HG03025 (cell line): Measurements from ENCODE around the gene GRB10.

ENCODE experiments used
- ATAC-seq: cut with Tn5 transposase; IDR thresholded peaks from one replicate; pipeline ENCODE4 v1.9.1; 2021; ENCODE audit warnings: mild to moderate bottlenecking, moderate library complexity; ENCODE audit not compliant: unreplicated experiment, low FRiP score

GRB10 gene

DNA sequence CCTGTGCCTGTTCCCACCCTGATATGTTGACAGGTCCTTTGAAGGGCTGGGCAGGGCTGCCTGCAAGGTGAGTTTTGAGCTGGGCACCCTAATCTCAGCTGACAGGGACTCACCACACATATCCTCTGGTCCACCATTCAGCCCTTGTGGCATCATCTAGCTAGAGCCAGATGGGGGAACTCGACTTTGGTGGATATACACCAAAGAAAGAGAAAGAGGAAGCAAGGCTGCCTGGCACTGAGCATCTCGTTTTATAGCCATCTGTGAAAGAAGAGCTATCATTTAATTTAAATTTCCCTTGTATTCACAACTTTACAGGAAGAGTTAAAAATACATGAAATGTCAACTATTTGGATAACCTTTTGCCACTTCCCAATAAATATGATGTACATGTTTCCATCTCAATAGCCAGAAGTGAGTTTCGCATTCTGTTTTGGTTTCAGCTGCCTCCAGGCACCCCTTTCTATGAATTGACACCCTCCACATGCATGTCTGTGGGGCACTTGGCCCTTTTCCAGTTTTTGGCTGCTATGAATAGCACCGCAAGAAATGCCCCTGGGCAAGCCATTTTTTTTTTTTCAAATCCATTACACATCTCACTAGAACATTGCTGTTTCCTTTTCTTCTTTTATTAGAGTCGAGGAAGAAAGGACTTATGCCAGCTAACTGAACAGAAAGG, 22.9 kb upstream of the GRB10 start:
- no peak for ATAC-seq

DNA sequence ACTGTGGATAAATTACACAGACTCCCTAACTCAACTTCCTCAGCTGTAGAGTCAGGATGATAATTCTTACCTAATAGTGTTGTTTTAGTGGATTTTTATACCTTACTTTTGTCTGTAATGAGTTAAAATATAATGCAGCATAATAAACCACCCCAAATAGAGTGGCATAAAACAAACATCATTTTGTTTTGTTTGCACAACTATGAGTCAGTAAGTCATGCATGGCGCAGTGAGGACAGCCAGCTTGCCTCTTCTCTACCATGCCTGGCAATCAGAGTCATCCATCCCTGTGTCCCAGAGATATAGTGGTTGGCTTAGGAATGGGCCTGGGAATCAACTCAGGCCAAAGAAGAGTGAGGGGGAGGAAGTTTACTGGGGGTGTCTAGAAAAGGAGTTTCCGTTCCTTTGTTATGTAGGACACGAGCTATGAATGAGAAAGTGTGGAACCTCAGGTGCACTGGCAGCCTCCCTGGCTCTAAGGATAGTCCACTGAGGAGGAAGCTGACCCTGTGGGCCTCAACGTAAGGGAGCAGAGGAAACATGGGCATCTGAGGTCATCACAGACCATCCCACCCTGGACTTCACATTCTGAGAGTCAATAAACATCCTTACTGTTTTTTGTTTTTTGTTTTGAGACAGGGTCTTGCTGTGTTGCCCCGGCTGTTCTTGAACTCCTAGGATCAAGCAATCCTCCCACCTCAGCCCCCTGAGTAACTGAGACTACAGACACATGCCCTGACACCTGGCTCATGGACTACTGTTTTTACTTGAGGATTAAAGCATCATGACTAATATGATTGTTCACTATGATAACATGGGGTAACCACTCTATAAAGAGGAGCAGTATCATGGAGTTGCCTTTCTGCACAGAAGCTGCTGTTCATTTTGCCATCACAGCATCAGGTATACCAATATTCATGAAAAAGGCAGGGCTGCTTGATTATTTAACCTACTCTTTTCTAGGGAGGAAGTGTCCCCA, 21.0 kb upstream of the GRB10 start:
- ATAC-seq, result no peak

DNA sequence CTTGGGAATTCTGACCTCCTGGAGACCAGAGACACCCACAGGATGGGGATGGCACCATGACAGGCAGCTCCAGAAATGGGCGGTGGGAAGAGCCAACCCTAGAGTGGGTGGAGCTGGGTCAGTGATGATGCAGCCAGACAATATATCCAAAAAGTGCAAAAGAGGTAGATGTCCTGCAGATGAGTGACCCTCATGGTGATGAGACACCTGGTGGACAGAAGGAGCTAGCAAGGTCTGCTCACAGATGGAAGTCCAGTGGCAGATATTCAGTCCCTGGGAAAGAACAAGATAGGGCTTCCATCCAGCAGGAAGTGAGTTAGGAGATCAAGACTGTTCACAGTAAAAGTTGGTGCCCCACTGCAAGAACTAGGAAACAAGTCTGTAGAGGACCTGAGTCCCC, 19.2 kb upstream of the GRB10 start:
- no peak for ATAC-seq

DNA sequence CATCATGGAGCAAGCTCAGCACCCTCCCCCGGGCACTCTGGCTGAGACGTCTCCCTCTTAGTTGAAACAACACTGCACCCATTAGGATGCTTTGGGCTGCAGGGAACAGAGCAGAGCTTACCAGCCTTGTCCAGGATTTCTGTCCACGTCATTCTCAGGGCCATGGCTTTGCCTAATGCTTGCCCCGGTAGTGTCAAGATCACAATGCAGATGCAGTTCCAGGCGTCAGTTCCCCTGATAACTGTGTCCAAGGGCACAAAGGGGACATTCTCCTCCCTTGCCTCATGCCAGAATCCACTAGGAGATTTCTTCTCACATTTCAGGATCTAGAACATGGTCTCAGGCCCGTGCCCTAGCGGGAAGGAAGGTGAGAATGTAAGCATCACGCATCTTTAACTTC, 17.2 kb upstream of the GRB10 start:
- ATAC-seq, result no peak

DNA sequence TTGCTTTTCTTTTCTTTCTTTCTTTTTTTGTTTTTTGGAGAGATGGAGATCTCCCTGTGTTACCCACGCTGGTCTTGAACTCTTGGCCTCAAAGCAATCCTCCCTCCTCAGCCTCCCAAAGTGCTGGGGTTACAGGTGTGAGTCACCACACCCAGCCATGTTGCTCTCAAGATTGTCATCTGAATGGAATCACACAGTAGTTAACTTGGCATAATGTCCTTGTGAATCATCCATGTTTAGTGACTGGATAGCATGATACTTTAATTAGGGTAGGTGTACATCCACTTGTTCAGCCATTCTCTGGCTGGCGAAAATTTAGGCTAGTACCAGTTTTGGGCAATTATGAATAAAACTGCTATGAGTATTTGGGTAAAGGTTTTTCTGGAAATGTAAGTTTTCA, 15.4 kb upstream of the GRB10 start:
- no peak for ATAC-seq

DNA sequence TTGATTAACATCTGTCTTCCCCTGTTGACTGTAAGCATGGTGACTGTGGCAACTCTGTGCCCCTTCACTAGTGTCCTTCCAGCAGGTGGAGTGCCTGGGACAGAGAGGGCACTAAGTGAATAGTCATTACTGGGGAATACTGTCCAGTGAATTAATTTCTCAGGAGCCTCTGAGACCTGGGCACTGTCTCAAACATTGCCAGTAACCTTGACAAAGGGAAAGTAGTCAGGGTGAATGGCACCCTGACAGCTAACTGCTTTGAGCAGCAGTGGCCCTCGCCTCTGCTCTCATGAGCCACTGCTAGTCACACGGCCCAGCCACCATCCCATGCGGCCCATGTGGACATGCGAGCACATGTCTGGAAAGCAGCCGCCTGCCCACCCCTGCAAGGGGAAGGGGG, 13.1 kb upstream of the GRB10 start:
- no peak for ATAC-seq

DNA sequence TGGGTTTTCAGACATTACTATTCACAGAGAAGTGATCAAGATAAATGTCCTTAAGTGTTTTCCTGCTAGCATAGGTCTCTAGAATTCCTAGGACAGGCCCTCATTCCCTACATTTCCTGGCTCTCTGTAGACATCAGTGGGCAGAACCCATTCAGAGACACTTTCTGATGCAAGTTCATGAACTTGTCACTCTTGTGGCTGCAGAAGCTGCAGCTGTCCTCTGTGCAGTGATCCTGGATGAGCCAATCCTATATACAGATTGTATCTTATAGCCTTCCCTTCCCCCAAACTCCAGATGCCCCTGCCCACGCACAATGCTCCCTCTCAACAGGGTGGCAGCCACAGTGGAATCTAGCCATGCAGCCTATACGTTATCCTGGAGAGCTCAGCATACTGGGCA, 12.6 kb upstream of the GRB10 start:
- no peak for ATAC-seq

DNA sequence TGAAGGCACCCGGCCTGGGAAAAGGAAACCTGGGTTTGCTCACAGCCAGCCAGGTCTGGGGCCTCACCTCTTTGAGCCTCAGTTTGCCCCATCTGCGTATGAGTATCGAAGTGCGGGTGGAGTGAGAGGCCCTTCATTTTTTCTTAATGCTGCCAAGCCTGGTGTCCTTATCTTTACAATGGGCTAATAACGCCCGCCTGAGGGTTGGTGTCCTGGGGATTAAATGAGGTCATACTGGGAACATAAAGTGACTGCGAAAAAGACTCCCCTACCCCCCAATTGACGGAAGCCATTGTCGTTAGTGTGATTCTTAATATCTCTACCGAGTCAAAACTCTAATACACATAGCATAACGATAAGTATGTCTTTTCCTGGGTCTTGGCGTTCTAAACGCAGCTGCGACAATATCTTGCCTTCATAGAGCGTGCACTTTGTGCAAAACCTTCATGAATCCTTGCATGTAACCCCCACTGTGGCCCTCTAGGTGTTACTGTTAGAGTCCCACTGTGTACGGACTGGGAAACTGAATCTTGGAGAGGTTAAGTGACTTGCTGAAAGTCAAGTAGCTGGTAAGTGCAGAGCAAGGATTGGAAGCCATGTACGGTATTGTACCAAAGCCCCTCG, 11.4 kb upstream of the GRB10 start:
- ATAC-seq, result no peak

DNA sequence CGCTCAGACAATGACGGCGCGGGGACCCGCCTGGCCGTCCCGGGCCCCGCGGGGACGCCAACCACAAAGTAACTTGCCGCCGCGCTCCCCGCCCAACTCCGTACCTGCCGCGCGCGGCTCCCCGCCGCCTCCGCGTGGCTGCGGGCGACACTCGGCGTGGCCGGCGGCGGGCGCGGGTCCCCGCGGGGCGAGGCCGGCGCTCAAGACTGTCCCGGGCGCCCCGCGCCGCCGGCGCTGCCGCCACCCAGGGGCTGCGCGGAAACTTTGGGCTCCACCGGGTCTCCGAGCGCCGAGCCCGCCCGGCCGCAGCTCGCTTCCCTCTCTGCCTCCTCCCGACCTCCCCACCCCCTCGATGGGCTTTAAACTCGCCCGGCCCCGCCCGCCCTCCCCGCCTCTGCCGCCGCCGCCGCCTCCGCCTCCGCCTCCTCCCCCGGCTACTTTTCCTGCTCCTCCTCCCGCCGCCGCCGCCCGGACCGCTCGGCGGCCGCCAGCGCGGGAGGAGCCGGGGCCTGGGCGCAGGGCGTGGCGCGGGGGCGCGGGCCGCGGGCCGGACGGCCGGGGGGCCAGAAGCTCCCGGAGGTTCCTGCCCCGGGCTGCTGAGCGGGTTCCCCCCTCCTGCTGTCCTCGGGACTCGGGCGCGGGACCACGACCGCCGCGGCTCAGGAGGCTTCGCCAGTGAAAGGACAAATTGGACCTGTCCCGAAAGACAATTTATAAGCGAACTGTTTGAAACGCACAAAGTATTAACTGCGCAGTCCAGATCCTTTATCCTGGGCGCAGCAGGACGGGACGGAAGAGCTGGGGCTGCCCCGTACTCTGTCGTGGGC, 10.6 kb upstream of the GRB10 start:
- no peak for ATAC-seq

DNA sequence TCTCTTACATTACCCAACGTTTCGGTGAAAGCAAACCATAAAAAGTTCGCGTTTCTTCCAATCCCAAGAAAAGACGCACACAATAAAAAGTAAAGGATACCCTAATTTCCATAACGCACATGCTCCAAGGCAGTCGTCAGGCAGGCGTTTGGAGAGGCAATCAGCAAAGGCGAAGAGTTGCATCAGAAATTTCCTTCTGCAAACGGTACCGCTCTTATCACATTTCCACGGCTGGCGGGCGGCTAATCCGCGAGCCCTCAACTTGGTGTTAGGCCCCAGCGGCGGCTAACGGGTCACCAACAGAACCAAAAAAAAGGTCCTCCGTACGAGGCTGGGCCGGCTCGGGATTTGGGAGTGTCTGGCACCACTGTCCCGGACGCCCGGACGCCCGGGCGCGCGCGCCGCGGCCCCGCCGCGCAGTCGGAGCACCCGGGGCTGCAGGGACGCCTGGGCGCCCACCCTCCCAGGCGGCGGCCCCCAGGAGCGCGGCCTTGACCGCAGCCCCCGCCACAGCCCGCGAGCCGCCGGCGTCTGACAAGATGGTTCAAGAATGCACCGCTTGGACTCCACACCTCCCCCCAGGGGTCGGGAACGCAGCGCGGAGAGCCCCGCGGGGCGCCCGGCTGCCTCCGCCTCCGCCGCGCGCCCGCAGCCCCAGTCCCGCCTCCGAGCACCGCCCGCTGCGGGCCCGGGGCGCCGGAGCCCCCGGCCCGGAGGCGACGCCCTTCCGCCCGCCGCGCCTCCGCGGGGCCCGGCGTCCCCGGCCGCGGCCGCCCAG, 9.8 kb upstream of the GRB10 start:
- no peak for ATAC-seq

DNA sequence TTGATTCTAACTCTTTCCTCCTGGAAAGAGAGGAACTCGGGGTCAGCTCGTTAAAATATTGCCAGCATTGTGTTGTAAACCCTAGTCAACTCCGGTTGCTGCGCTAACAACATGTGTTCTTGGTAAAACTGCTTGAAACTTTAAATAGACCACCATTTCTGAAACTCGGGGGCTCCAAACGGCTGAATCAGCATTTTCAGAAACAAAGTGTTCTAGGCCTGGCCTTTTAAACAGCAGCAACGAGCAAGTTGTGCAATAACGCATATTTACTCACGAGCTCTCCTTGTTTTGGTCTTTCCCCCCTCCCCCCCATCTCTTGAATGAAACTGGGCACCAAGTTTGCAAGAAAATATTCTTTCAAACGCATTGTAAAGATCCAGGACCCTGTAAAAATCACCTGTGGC, 9.2 kb upstream of the GRB10 start:
- ATAC-seq, result no peak

DNA sequence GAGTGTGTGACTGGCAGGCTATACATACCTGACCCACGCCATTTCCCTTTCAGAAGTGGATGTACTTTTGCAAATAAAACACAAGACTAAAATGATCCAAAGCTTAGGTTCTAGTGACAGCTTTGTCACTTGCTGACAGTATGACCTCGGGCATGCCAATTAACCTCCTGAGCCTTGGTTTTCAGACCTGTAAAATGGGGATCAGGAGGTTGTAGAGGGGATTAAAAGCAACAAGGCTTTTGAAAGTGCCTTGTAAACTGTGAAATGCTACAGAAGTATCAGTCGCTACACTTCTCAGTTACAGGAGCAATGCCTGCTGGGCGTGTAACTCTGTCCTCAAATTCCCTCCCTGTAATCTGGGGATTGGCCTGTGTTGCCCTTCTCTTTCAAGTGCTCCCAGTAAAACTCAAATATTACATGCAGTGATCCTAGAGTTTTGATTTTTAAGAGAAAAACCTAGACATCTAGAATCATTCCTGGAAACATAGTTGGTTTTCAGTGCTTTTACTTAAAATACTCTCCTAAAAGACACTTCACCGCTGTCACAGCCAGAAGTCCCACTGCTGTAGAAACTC, 8.8 kb upstream of the GRB10 start:
- ATAC-seq, result no peak

DNA sequence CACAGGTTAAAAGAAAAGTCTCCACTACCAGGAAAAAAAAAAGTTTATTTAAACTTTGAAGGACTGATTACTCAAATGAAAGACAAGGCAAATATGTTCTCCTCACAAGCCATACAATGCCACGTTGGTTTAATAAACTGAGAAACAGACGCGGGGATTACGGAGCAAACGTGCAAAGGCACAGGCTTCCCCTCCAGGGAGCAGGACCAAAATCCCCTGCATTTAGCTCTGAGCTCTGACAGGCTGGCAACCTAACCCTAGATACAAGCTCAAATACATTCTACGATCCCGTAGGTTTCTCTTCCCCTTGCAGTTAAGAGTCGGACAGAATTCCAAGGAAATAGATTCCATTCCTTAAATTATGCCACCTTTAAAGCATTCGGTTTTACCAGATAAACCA, 7.7 kb upstream of the GRB10 start:
- no peak for ATAC-seq

DNA sequence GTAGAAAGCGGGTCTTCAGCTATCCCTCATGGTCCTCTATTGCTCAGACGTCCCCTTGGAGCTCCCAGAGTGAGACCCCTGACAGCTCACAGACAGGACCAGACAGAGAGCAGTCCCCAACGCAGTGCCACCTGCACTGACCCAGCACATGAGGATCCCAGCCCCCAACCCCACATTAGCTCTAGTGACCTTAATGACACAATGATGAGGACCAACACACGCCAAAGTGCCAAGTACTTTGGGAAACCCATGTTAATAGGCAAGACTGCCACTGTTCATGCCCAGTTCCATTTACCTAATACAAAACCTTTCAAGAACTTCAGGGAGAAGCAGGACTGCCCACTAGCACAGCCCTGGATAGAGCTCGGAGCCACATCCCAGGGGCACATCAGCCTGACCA, 5.7 kb upstream of the GRB10 start:
- no peak for ATAC-seq

DNA sequence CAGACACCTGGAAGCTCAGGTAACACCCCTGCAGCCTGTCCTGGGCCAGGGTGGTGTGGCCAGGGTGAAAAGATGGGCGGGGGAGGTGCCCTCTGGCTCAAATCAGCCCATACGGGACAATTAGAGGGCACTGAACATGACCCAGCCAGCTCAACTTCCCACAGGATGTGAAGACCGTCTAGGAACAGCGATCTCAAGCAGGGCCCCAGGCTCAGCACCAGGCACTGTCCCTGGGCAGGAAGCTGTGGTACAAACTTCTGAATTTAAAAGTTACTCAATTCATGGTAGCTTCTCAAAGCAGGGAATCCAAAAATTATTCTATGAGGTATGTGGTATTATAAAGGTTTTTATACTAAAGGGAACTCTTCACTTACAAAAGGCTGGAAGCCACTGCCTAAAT, 5.1 kb upstream of the GRB10 start:
- no peak for ATAC-seq

DNA sequence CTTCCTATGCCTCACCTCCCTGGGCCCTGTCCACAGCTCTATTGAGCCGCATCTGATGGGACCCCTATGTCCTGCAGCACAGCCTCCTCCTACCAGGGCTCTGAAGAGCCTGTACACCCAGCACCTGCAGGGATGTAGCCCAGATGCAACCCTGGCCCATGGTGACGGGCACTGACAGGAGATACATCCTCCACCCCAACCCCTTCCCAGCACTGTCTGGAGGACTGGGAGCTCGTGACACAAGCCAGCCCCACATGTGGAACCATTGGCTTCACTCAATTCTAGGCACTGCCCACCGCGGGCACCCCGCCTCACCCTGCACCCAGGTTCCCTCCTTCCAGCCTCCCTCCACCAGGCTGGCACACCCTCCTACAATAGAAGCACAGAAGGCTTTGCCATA, 2.6 kb upstream of the GRB10 start:
- ATAC-seq, result no peak

DNA sequence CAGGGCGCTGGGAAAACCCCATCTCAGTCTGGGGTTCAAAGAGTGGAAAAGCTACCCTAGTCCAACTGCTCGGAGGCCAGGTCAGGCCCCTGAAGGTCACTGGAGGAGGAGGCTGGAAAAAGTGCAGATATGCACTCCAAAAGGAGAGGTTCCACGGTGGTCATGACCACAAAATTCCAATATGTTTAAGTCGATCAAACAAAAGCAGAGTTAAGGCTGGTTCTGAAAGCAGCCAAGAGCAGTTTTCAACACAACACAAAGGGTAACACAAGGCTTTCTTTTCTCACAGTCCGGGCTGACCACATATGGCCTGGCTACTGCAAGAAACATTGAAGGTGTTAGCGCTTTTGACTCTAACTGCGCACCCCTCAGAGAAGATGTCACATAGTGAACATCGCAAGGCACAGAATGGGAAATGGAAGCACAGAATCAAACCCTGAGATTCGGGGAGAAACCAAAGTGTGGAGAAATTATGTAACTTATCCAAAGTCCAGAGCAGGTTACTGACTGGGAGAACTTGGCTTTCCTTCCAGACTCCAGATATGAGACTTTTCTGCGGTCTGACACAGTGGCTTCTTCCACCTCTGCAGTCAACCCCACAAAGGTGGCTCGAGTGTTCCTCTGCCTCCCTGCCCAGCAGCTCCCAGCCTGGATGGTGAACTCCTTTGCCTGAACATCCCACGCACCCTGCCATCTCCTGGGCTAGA, 1.3 kb upstream of the GRB10 start:
- ATAC-seq, result no peak

DNA sequence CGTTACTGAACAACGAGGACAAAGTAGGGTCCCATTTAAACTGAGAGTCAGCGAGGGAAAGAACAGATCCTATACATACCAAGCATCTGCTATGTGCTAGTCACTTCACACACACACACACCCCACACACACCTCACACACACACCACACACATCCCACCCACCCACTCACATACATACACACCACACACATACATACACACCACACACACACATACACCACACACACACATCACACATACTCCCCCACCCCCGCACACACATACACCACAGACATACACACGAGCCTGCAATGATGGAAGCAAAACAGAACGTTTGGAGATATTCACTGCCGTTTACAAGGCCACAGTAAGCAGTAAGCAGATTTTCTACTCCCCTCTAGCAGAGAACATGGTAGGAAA, 607 bp upstream of the GRB10 start:
- no peak for ATAC-seq
